Dermis microvascular lymphatic vessel endothelial cell (primary cell): Measurements from ENCODE around the gene PRKG1. TPM values are rescaled to one million over a fixed set of nuclear protein-coding genes. Genes with fewer than 3 reads are reported as not detected.
A peak's percentile ranks its signal among the peaks of the same experiment; 100 is the strongest.
"Not testable (repeated sequence)": the region's sequence is repeated elsewhere in the genome, so short reads cannot be mapped to it uniquely, and the experiment has no call there.

Experiments used
- DNase-seq, 2 donors: peaks; one replicate each; pipeline versions ENCODE4 v3.0.0 to v3.0.0-alpha.2; 2010; ENCODE audit warnings: low read depth in 2 of 2
- total RNA-seq: library from RNA; depleted of rRNA; stranded (reverse); fragments of >200 nt; gene quantifications from 2 replicates; pipeline ENCODE4 v1.2.1, GENCODE V29; 2014

Gene PRKG1
- total RNA-seq, 1 donor from 2014 or later, result 0.64 TPM

DNA sequence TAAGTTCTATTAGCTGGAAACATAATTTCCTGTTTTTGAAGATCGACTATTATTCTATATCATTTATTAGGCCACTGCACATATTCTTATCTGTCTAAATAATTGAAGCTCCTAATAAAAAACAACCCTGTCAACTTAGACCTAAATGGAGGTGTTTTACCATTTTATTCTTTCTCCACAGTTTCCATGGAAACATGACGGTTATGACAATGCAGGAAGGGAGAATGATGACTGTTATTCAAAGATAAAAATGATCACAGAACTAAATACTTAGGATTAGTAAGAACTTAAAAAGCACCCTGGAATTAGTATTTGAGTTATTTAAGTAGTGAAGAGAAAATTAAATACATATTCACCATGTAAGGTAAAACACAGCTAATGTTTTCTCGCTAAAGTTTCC, 1119.9 kb downstream of the PRKG1 start:
- DNase-seq, result peak; percentile 52 to 88

DNA sequence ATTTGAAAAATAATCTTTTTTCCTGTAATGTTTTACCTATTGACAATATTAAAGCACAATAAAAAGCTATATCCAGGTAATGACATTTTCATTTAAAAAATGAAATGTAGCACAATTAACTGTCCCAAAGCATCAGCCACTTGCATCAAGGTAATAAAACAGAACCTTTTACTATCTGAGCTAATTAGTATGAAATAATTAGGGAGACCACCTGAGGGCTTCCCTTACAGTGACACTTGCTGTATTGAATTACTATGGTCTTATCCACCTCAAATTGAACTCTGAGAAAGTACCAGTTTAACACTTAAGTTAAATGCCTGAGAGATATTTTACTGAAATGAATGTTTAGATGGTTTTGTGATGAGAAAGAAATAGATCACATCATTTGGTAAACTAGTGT, 1120.4 kb downstream of the PRKG1 start:
- no peak for DNase-seq

DNA sequence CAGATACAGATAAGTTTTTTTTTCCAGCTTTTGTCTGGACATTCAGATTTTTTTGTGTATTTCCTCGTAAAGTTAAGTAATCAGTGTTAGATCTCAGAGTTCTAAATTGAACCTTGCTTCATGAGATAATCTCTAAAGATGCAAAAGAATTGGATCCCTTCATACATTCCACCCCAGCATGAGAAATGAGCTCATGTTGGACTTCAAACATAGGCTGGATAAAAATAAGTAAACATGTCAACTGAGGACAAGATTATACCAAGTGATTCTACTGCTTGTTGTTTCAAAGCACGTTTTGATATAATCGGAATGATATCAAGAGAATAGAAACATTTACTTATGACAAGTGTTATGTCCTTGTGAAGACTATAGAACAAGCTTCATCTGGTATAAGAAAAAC, 1122.8 kb downstream of the PRKG1 start:
- no peak for DNase-seq

DNA sequence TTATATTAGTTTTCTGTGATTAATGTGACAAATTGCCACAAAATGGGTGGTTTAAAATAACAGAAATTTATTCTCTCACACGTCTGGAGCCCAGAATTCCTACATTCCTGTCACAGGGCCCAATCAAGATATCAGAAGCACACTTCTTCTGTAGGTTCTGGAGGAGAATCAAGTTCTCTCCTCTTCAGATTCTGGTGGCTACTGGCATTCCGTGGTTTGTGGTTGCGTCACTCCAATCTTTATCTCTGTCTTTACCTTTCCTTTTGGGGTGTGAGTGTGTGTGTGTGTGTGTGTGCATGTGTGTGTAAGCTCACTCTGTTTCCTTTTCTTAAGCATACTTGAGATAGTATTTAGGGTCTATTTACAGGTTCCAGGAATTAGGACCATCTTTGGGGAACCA, 1124.3 kb downstream of the PRKG1 start:
- DNase-seq, result no peak

DNA sequence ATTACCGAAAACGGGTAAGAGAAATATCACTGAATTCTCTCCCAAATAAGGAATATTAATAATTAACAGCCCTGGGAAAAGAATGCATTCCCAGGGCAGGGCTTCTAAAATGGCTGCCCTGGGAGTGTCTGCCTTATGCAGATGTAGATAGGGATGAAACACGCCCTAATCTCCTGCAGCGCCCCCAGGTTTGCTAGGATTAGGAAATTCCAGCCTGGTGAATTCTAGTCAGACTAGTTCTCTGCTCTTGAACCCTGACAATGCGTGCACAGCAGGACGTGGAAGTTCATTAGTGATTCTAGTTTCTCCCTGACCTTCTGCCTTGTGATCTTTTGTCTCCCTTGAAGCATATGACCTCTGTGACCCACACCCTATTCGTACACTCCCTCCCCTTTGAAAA, 1130.6 kb downstream of the PRKG1 start:
- not testable (repeated sequence) for DNase-seq

DNA sequence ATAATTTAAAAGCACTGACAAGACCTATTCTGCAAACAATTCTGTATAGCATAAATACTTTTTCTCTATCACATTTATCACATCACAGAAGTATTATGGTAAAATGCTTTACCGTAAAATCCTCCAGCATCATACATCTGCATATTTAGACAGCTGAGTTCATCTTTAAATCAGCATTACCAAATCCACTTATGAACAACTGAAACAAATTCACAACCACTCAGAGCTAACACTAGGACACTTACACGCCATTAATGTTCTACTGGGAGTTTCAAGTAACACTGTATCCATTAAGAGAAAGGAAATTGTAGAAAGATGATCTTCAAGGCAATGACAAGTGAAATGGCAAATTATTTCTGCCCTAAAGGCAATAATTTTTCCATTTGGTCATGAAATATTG, 1134.1 kb downstream of the PRKG1 start:
- no peak for DNase-seq

DNA sequence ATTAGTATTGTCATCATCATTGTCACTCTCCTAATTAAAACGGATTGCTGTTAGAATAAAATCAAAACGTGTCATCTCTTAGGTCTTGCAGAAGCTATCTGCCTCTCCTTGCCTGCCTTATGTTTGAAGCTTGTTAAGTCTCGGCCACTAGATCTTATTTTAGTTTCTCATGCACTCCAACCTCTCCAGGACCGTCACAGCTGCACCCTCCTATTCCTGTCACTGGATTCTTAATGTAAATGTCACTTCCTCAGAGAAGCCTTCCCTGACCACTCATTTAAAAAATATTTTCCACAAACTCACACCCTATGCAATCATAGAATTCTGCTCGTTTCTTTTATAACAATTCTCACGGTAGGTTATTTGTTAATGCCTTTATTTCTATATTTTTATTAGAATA, 1135.9 kb downstream of the PRKG1 start:
- DNase-seq, result no peak

DNA sequence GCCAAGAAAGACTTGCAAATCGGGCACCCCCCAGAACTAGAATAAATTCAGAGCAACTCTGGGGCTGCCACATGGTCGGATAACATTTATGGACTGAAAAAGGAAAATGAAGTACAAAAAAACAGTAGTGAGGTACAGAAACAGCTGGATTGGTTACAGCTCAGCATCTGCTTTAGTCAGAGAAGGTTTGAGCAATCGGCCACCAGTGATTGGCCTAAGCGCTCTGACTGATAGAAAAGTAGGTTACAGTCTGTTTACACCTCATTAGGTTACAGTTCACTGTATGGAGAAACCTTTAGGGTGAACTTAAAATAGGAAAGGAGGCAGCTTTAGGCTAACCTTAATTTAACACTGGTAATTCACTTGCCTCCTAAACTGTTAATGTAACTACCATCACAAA, 1137.8 kb downstream of the PRKG1 start:
- DNase-seq, result no peak

DNA sequence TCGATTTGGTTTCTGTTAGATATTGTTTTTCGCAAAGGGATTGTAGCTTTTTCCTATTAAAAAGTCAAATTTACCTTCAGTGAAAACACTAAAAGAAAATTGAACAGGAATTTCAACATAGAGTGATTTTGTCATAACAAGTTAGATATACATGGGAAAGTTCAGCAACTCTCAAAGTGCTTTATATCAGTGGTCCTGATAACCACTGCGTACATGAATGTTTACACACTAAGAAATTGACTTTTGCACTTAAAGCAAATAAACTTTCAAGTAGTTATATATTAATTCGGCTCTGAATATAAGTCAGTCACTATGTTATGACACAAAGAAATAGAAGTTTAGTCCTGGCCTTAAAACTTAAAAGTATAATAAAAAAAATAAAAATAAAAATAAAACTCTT, 1138.5 kb downstream of the PRKG1 start:
- DNase-seq, result no peak

DNA sequence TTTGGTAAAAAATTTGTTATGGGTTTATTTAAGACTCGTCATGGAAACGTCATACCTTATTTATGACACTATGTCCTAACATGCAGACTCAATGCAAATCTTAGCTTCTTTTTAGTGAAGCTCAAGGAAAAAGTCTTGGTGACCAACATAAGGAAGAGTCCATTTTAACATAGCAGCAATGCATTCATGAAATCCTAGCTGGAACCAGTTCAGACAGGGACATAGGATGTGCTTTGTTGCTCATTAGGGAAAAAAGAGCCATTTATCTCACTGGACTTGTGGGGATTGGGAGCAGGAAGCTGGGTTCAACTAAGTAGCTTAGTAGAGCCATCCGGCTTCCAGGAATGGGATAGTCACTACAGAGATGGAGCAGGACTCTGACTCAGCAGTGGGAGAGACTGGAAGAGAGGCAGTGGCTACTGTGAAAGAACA, 1139.0 kb downstream of the PRKG1 start:
- peak in 1 of 2 donors; percentile 33 for DNase-seq

DNA sequence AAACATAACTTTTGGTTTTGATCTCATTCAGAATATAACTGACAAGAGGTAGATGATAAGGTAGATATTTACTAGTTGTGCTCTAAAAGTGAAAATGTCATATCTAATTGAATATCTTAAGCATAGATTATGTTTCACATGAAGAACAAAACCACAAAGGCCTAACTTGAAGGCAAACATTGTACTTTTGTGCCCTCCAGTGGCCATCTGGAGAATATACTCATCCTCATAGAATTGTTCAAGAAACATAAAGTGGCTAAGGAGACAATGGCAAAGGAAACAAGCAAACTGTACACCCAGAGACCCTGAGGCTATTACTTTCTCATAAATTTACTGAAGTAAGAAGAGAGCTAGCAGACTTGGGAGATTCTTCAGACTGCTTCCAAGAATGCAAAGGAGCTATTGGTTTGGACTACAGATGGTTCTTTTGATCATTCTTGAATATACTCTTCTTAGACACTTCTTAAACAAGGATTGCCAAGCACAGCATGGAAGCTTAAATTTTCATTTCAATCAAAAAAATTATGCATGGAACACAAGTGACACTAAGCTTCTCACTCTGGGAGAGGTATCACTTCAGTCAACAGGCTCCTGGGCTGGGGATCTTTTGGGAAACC, 1141.6 kb downstream of the PRKG1 start:
- DNase-seq, result peak; percentile 57 to 78

DNA sequence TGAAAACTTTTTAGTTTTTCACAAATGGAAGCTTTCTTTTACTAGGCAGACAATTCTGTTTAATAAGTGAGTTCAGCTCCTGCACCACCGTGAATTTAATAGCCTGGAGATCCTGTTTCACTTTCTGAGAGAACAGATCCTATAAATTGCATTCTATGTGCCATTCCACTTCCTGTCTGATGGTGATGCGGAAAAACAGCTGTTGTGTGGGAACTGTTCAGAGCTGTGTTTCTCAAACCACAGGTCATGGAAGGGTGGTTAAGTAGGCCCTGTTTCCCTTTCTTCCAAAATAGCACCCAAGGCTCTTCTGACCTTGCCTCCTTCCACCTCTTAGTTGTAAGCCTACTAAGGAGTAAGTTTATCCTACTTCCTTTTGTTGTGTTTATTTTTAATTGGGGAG, 1142.6 kb downstream of the PRKG1 start:
- peak; percentile 73 to 84 for DNase-seq

DNA sequence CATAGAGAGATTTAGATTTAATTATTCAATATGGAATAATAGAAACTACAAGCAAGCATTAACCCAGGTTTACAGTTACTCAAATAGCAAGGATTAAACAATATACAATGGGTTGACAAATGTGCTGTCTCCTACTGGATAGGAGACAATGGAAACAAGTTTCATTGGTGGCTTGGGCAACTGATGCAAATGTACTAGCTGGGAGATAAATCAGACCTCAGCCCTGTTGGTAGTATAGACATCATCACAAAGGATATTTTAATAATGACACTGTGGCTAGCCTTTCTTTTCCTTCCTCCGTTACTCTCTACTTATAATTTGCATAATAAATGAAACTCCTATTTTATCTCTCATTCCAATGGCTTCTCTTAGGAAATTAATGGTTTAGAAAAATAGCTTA, 1143.2 kb downstream of the PRKG1 start:
- DNase-seq, result no peak

DNA sequence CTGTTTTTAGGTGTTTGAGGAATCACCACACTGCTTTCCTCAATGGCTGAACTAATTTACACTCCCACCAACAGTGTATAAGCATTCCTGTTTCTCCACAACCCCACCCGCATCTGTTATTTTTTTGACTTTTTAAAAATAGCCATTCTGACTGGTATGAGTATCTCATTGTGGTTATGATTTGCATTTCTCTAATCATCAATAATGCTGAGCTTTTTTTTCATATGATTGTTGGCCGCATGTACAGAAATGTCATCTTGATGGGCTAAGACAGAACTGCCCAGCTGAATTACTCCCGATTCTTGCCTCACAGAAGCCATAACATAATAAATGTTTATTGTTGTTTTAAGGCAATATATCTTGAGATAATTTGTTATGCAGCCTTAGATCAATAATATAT, 1146.7 kb downstream of the PRKG1 start:
- DNase-seq, result no peak

DNA sequence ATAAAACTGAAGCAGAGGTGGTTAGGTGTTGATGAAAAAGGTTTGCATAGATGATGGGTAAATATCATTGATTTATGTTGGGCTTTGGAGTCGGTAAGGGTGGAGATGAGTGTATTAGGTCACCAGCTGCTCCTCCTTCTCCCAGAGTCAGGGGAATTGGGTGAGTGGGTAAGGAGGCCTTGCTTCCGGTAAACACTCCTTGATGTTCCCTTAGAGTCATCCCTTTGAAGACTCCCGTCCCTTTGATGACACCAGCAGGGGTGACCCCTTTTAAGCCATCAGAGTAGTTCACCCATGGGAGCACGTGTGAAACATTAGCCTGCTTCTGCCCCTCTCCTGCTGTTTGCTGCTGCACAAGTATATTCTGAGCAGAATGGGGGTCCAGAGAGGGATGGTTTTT, 1147.6 kb downstream of the PRKG1 start:
- no peak for DNase-seq

DNA sequence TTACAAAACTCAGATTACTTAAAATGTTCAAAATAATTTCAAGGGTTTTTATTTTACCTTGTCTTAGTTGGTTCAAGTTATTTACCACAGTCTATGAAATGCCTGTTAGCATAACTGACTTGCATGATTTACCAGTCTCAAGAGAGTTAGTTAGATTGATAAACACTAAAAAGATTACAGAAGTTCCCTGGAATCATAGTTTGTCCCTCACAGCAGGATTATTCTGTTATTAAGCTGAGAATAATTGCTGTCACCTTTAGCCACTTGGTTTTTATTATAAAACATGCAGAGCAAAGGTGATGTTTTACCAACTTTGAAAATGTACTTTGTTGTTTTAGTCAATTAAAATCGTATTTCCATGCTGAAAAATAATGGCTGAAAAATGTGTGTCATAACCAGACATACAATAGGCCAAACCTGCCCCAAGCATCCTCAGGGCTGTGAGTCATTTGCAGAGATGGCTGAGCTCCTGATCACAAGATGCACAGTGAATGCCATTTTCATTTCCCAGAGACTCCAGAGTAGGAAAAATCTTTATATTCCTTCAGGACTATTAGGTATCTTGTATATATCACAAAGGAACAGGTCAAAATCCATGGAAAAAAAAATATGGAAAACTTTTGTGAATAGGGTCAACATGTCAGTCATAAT, 1152.0 kb downstream of the PRKG1 start:
- DNase-seq, result peak in 1 of 2 donors; percentile 23

DNA sequence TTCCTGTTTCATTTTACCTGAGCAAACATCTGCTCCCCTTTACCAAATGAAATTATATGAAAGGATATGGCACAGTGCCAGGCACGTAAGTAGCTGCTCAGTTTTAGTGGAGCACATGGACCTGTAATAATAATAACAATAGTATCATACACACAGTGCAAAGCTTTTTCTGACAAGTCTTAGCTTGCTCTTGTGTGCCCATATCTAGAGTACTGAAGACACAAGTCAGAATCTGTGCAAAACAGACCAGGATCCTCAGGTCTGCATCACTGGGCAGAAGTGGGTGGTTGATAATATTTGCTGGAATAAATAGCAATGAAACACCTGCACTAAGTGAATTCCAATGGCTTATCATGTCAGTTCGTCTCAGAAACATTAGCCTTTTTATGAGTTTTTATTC, 1154.3 kb downstream of the PRKG1 start:
- DNase-seq, result no peak

DNA sequence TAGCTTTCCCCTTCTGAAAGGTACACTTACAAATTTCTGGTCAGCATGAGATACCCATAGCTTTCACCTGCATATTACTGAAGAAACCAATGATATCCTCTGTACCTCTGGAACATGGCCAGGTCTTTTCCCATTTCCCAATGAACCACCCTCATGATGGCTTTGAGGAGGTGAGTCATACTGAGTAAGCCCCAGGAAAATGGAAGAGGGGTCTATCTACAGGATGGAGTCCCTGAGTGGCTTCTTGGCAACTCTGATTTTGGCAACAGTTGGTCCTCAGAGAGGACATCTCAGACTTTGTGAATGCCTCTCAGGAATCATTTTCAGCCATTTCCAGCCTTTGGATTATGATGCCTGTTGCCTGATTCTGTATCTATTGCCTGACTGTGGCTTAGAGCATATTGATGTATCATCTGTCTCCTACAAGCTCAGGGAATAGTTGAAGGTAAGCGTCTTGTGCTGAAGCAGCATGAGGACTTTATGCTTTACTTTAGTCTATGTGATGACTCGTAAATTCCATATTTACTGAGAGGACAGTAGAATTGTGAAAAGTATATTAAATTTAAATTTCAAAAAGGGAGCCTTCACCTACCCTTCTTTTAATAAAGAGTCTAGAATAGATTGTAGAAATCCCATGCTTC, 1155.1 kb downstream of the PRKG1 start:
- DNase-seq, result peak in 1 of 2 donors; percentile 6

DNA sequence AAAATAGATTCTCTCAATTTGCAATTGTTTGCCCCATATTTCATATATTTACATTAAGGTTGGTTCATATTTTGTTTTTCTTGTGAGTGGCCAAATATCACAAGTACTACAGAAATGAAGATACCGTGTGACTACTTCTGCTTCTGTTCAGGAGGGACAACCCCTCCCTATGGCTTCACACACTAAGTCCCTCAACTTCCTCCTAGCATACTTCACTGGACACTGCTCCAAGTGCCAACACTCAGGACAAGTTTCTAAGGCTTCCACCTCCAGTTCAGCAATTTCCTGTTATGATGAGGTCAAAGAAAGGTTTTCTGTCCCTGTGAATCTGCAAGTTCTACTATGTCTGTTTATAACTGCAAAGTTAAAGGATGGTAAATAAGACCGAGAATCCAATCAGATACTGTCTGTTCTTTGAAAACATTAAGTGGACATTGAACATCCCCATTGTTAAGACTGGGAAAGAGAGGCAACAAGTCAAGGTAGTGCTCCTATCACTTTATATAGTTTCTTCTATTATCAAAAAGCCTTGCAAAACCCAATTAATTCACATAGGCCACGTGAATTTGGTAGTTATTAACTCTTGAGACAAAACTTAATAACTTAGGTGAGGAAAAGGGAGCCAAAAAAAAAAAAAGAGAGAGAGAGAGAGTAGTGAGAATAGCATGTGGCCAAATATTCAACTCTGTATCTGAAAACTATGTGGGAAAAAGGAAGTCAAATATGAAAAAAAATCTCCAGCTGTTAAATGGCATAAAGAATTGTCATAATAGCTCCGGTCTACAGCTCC, 1158.5 kb downstream of the PRKG1 start:
- DNase-seq, result peak in 1 of 2 donors; percentile 66

DNA sequence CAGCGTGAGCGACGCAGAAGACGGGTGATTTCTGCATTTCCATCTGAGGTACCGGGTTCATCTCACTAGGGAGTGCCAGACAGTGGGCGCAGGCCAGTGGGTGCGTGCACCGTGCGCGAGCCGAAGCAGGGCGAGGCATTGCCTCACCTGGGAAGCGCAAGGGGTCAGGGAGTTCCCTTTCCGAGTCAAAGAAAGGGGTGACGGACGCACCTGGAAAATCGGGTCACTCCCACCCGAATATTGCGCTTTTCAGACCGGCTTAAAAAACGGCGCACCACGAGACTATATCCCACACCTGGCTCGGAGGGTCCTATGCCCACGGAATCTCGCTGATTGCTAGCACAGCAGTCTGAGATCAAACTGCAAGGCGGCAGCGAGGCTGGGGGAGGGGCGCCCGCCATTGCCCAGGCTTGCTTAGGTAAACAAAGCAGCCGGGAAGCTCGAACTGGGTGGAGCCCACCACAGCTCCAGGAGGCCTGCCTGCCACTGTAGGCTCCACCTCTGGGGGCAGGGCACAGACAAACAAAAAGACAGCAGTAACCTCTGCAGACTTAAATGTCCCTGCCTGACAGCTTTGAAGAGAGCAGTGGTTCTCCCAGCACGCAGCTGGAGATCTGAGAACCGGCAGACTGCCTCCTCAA, 1159.2 kb downstream of the PRKG1 start:
- not testable (repeated sequence) for DNase-seq

DNA sequence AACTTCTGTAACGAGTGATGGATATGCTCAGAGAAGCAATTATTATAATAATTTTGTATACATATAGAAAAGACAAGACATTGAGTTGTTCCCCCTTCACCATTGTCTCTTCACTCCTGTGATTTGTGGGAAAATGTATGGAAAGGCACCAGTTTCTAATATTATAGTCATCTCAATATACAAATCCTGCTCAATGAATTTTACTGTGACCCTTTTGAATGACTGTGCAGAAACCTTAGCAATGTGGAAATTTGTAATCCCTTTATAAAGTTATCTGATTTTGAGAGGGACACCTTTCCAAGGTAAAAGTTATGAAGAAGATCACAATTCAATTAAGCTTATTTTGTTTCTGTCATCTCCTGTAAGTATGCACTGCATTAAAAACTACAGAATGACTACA, 1165.5 kb downstream of the PRKG1 start:
- DNase-seq, result no peak

DNA sequence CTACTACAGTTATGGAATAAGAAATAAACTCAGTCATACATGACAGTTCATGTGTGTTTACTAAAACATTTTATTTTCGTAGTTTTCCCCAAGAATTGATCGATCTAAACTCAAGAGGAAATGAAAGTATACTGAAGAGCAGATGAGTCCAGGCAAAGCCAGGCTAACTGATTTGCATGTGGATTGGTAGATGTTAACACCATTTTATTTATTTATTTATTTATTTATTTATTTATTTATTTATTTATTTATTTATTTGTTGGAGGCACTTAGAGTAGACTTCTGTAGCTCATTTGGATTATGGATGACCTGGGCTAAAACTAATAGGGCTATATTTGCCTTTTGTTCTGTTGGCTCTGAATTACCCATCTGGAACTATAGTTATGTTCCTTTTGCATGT, 1171.3 kb downstream of the PRKG1 start:
- no peak for DNase-seq
